ENCODE results near the gene PGC. TPM values are rescaled to one million over a fixed set of nuclear protein-coding genes. Genes with fewer than 3 reads are reported as not detected.

Gene PGC
- total RNA-seq, 1 donor from 2014 or later: not detected

- no peak for DNase-seq (ENCODE audit: low read depth in 2 of 2)
Observed at GRCh38 chr6:41746107-41746506, 1.1 kb downstream of the PGC start.

GRCh38 chr6:41744236-41744787 lies 2.9 kb downstream of the PGC start:
- no peak for DNase-seq (ENCODE audit: low read depth in 2 of 2)

- no peak for DNase-seq (ENCODE audit: low read depth in 2 of 2)
Observed at GRCh38 chr6:41743406-41744235, 3.6 kb downstream of the PGC start.

- no peak for DNase-seq (ENCODE audit: low read depth in 2 of 2)
Observed at GRCh38 chr6:41741625-41742490, 5.3 kb downstream of the PGC start.

- DNase-seq (ENCODE audit: low read depth in 2 of 2): no peak
Observed at GRCh38 chr6:41740366-41741162, 6.6 kb downstream of the PGC start.

GRCh38 chr6:41739041-41739440 lies 8.2 kb downstream of the PGC start:
- no peak for DNase-seq (ENCODE audit: low read depth in 2 of 2)

GRCh38 chr6:41737591-41738130 lies 9.5 kb downstream of the PGC start:
- no peak for DNase-seq (ENCODE audit: low read depth in 2 of 2)

- no peak for DNase-seq (ENCODE audit: low read depth in 2 of 2)
Observed at GRCh38 chr6:41736800-41737555, 10.2 kb downstream of the PGC start.

GRCh38 chr6:41736186-41736733 lies 10.9 kb downstream of the PGC start:
- no peak for DNase-seq (ENCODE audit: low read depth in 2 of 2)

- peak; percentile 69 to 90 for DNase-seq (ENCODE audit: low read depth in 2 of 2)
Observed at GRCh38 chr6:41735427-41736185, 11.6 kb downstream of the PGC start, which contains the start of gene TFEB. TFEB (minus strand) TSS chr6:41735608; CDS start chr6:41691213, 44,395 bp downstream.

GRCh38 chr6:41734666-41735426 lies 12.4 kb downstream of the PGC start:
- peak; percentile 30 to 84 for DNase-seq (ENCODE audit: low read depth in 2 of 2)

GRCh38 chr6:41733707-41734665 lies 13.2 kb downstream of the PGC start:
- peak; percentile 24 to 75 for DNase-seq (ENCODE audit: low read depth in 2 of 2)

GRCh38 chr6:41733360-41733706 lies 13.9 kb downstream of the PGC start:
- DNase-seq (ENCODE audit: low read depth in 2 of 2): no peak

- no peak for DNase-seq (ENCODE audit: low read depth in 2 of 2)
Observed at GRCh38 chr6:41732591-41733359, 14.4 kb downstream of the PGC start.

GRCh38 chr6:41732149-41732548 lies 15.0 kb downstream of the PGC start:
- DNase-seq (ENCODE audit: low read depth in 2 of 2): no peak

GRCh38 chr6:41731561-41732086 lies 15.6 kb downstream of the PGC start:
- no peak for DNase-seq (ENCODE audit: low read depth in 2 of 2)
